Endodermal cell (in vitro differentiated cells): ENCODE results near the gene TENT5C. TPM values are rescaled to one million over a fixed set of nuclear protein-coding genes. Genes with fewer than 3 reads are reported as not detected.

Experiments used
- DNase-seq: peaks from one replicate; pipeline ENCODE4 v3.0.0-alpha.2; 2017
- H3K27ac ChIP-seq: 2 replicates; pipeline ENCODE4 v1.5.1; 2013; ENCODE audit warnings: mild to moderate bottlenecking, low read depth, low read length, moderate library complexity
- H3K27me3 ChIP-seq: 2 replicates; pipeline ENCODE4 v1.6.1; 2013; ENCODE audit warnings: mild to moderate bottlenecking, low read length, moderate library complexity; ENCODE audit not compliant: insufficient read depth, control insufficient read depth, poor library complexity, severe bottlenecking
- H3K36me3 ChIP-seq: 2 replicates; pipeline ENCODE4 v1.7.0; 2013; ENCODE audit warnings: mild to moderate bottlenecking, low read length, moderate library complexity; ENCODE audit not compliant: control insufficient read depth, insufficient read depth
- H3K4me1 ChIP-seq: one replicate; pipeline ENCODE4 v1.7.0; 2013; ENCODE audit warnings: low read length; ENCODE audit not compliant: control insufficient read depth, insufficient read depth
- H3K4me3 ChIP-seq: 2 replicates; pipeline ENCODE4 v1.5.1; 2013; ENCODE audit warnings: mild to moderate bottlenecking, low read length, moderate library complexity
- H3K9ac ChIP-seq: 2 replicates; pipeline ENCODE4 v1.6.1; 2013; ENCODE audit warnings: mild to moderate bottlenecking, low read length, moderate library complexity; ENCODE audit not compliant: poor library complexity, severe bottlenecking; ENCODE audit errors: extremely low read depth
- H3K9me3 ChIP-seq: 2 replicates; pipeline ENCODE4 v1.6.1; 2013; ENCODE audit warnings: mild to moderate bottlenecking, low read length, moderate library complexity; ENCODE audit not compliant: control insufficient read depth
- H3K27ac Mint-ChIP-seq: 2 replicates; pipeline ENCODE4 v1.8.0; 2020; ENCODE audit warnings: mixed read lengths
- H3K27me3 Mint-ChIP-seq: 2 replicates; pipeline ENCODE4 v1.8.0; 2021; ENCODE audit warnings: mild to moderate bottlenecking, mixed read lengths; ENCODE audit not compliant: insufficient read depth
- H3K36me3 Mint-ChIP-seq: 2 replicates; pipeline ENCODE4 v1.8.0; 2020; ENCODE audit warnings: low read depth, mixed read lengths
- H3K4me1 Mint-ChIP-seq: 2 replicates; pipeline ENCODE4 v1.8.0; 2020; ENCODE audit warnings: mixed read lengths
- H3K4me3 Mint-ChIP-seq: 2 replicates; pipeline ENCODE4 v1.8.0; 2020; ENCODE audit warnings: mild to moderate bottlenecking, moderate library complexity, mixed read lengths
- H3K9me3 Mint-ChIP-seq: 2 replicates; pipeline ENCODE4 v1.8.0; 2020; ENCODE audit warnings: mild to moderate bottlenecking, mixed read lengths
- WGBS, 2 experiments: methylation state at CpG; one replicate each; pipeline versions ENCODE4 v1.1.5 to v1.1.7; 2013; ENCODE audit warnings: missing lambda C conversion rate in 2 of 2, mixed read lengths in 1 of 2; ENCODE audit not compliant: insufficient coverage in 1 of 2, insufficient read length in 1 of 2; 5-methylcytosine and 5-hydroxymethylcytosine counted together
- total RNA-seq, 2 donors: library from RNA; stranded (reverse); fragmentation: NEBNext Ultra II Directional in 1 of 2; extraction: Animal tissue kit (Norgen Biotek cat#: 25700) in 1 of 2; gene quantifications; 2 replicates in 1 of 2; 3 replicates in 1 of 2; pipeline ENCODE4 v1.2.1, GENCODE V29; 2021
- TF ChIP-seq, protein P1 (sequence below): fragments of 200-600 bp; sonication (generic); conservative IDR thresholded peaks from 2 replicates; pipeline ENCODE4 v1.5.0; 2021; ENCODE audit warnings: antibody characterized with exemption, mild to moderate bottlenecking

Gene TENT5C
- total RNA-seq, 2 donors from 2014 or later = 1.0 to 1.4 TPM

DNA sequence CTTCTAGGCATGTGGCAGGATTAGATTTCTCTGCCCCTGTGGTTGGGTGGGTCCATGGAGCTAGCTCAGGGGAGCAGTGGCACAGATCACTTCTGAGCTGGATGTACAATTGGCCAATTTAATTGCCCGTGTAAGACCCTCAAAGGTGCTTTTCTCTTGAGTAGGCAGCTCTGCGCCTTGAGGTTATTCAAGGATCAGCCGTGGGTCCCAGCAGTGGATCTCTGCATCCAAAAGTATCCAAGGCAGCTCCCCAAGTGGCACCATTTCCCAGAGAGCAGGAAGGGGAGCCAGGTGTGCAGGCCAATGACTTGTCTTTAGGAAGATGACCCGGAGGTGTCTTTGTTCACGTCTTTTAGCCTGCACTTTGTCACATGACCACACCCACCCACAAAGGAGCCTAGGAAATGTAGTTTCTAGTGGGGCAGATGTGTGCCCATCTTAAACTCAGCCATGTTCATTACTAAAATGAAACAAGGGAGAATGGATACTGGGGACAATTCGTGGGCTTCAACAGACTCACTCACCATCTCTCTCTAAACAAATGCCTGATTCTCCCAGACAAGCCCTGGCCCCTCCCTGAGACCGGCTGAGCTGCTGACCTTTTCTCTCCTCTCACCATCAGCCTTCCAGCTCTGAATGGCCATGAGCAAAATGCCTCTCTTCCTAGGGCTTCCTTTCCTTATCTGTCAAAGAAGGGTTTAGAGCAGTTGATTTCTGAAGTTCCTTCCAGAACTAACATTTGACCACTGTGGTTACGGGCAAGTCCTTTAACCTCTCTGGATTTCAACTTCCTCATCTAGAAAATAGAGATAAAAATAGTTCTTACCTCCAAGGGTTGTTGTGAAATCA, 41.4 kb upstream of the TENT5C start:
- H3K4me3 ChIP-seq = no peak overlapping the region
- H3K36me3 ChIP-seq = no peaks in the 10 kb centered on the region
- Mint-ChIP-seq H3K27me3 (peaks cover 43% of the 10 kb centered on the region), H3K36me3 (no peaks in the 10 kb centered on the region), H3K9me3 (peaks cover 6% of the 10 kb centered on the region), H3K4me1 (peaks cover 9% of the 10 kb centered on the region), H3K27ac (no peak overlapping the region), H3K4me3 (no peak overlapping the region)
- no peaks in the 10 kb centered on the region for H3K27me3 ChIP-seq
- DNase-seq = no peak
- H3K9ac ChIP-seq = no peak overlapping the region
- TF ChIP-seq, protein P1, sequence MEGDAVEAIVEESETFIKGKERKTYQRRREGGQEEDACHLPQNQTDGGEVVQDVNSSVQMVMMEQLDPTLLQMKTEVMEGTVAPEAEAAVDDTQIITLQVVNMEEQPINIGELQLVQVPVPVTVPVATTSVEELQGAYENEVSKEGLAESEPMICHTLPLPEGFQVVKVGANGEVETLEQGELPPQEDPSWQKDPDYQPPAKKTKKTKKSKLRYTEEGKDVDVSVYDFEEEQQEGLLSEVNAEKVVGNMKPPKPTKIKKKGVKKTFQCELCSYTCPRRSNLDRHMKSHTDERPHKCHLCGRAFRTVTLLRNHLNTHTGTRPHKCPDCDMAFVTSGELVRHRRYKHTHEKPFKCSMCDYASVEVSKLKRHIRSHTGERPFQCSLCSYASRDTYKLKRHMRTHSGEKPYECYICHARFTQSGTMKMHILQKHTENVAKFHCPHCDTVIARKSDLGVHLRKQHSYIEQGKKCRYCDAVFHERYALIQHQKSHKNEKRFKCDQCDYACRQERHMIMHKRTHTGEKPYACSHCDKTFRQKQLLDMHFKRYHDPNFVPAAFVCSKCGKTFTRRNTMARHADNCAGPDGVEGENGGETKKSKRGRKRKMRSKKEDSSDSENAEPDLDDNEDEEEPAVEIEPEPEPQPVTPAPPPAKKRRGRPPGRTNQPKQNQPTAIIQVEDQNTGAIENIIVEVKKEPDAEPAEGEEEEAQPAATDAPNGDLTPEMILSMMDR = no peak
- no peak overlapping the region for H3K27ac ChIP-seq
- WGBS, 2 experiments = 95 to 96% methylated on average over 4 to 8 of the region's 8 CpGs
- H3K4me1 ChIP-seq = no peaks in the 10 kb centered on the region
- no peaks in the 10 kb centered on the region for H3K9me3 ChIP-seq

DNA sequence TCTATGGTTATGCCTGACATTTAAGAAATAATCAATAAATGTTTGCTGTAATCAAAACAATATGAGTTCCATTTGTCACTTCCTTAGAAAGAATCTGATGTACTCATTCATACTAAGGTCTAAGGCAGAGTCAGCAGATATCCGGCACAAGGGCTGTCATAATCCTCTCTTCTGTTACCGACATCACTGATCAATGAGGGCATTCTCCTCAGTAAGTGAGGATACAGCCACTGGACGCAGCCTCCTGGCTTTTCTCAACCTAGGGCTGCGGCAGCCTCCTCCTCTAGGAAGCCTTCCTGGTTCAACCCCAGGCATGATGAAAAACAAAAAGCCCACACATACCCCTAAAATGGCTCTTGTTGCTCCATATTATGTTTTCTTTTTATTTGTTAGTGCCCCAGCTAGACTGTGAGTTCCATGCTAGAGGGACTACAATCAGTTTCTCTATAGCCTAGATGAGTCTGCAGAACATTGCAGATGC, 40.7 kb upstream of the TENT5C start:
- Histone ChIP-seq H3K9me3 (no peaks in the 10 kb centered on the region), H3K4me1 (no peaks in the 10 kb centered on the region), H3K36me3 (no peaks in the 10 kb centered on the region), H3K27ac (no peak overlapping the region), H3K9ac (no peak overlapping the region), H3K27me3 (no peaks in the 10 kb centered on the region), H3K4me3 (no peak overlapping the region)
- DNase-seq = no peak
- H3K9me3 Mint-ChIP-seq = no peaks in the 10 kb centered on the region
- H3K4me3 Mint-ChIP-seq = no peak overlapping the region
- H3K27me3 Mint-ChIP-seq = peaks cover 36% of the 10 kb centered on the region
- WGBS, 2 experiments = 94% methylated on average over 3 to 4 of the region's 4 CpGs
- H3K36me3 Mint-ChIP-seq = no peaks in the 10 kb centered on the region
- H3K4me1 Mint-ChIP-seq = peaks cover 9% of the 10 kb centered on the region
- TF ChIP-seq, protein P1 = no peak
- H3K27ac Mint-ChIP-seq = no peak overlapping the region

DNA sequence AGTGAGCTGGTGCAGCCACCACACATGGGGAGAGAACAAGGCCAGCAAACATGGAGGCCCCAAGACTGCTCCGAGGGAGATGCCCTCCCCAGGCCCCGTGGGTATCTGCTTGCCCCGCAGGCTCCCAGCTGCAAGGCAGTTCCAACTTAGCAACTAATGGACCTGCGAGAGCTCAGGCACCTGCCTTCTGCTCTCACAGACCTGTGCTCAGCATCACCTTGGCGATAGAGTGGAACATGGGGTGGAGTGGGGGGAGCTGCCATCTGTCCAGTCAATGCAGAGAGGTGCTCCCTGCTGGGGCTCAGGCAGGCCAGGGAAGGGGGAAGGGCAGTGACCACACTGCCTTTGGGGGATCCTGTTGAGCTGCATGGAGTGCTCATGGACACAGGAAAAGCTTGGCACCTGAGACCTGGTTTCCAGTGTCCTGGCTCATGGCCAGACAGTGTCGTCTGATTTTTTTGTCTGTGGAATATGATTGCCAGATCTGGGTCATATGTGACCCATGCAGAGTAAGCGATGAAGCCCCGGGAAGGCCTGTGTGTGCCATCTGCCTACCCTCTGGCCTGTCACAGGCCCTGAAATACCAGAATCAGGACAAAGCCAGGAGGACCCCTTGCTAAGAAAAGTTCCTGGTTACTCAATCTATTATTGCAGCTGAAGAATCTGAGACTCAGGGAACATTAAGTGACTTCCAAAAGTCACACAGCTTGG, 39.9 kb upstream of the TENT5C start:
- no peak overlapping the region for H3K9ac ChIP-seq
- no peak for DNase-seq
- H3K4me3 Mint-ChIP-seq = no peak overlapping the region

More for the DNA sequence above, 39.9 kb upstream of the TENT5C start:
- peaks cover 9% of the 10 kb centered on the region for H3K4me1 Mint-ChIP-seq
- no peaks in the 10 kb centered on the region for H3K9me3 Mint-ChIP-seq
- no peaks in the 10 kb centered on the region for H3K27me3 ChIP-seq
- H3K4me3 ChIP-seq = no peak overlapping the region
- no peak overlapping the region for H3K27ac Mint-ChIP-seq
- TF ChIP-seq, protein P1 = no peak
- no peaks in the 10 kb centered on the region for H3K4me1 ChIP-seq
- no peaks in the 10 kb centered on the region for H3K9me3 ChIP-seq
- no peak overlapping the region for H3K27ac ChIP-seq
- no peaks in the 10 kb centered on the region for H3K36me3 ChIP-seq
- 89 to 94% methylated on average over 5 to 8 of the region's 8 CpGs for WGBS, 2 experiments
- no peaks in the 10 kb centered on the region for H3K36me3 Mint-ChIP-seq
- peaks cover 30% of the 10 kb centered on the region for H3K27me3 Mint-ChIP-seq
